ENCODE data around the gene SPRED3.
"Not testable (repeated sequence)": the region's sequence is repeated elsewhere in the genome, so short reads cannot be mapped to it uniquely, and the experiment has no call there.

SPRED3 gene, protein sequence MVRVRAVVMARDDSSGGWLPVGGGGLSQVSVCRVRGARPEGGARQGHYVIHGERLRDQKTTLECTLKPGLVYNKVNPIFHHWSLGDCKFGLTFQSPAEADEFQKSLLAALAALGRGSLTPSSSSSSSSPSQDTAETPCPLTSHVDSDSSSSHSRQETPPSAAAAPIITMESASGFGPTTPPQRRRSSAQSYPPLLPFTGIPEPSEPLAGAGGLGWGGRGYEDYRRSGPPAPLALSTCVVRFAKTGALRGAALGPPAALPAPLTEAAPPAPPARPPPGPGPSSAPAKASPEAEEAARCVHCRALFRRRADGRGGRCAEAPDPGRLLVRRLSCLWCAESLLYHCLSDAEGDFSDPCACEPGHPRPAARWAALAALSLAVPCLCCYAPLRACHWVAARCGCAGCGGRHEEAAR

GRCh38 chr19:38388349-38389100 lies at the start of gene SPRED3:
Gene SPRED3, plus strand, starts transcription at chr19:38388697. Its CDS starts 1,606 bp downstream, at chr19:38390303.
- peak within 1 kb of the TSS; percentile 90; the same call in 1 of the 2 replicates for H2AFZ ChIP-seq (ENCODE audit: low read depth, low read length)
- H3K27me3 ChIP-seq (ENCODE audit: low read depth, low read length) = no peaks in the 10 kb centered on the region
- TF ChIP-seq CTCF (IDR thresholded peaks at IDR 0.05; ENCODE audit: low read depth, low read length) = no peak
- TF ChIP-seq EZH2phosphoT487 (IDR thresholded peaks at IDR 0.05; ENCODE audit: low read depth) = no peak
- peaks cover 24% of the 10 kb centered on the region for H3K36me3 ChIP-seq (replicated peaks; ENCODE audit: low read depth, low read length)
- H4K20me1 ChIP-seq (ENCODE audit: insufficient read depth, low read length) = 0 out of 2 replicates have a peak, but pooled peaks cover 3% of the 10 kb centered on the region
- no peaks in the 10 kb centered on the region for H3K9me3 ChIP-seq (ENCODE audit: insufficient read depth, low read length)
- H3K79me2 ChIP-seq (ENCODE audit: low read length) = no peaks in the 10 kb centered on the region
- peak within 1 kb of the TSS; percentile 73 for H3K27ac ChIP-seq (ENCODE audit: low read length)
- peak within 1 kb of the TSS; percentile 86 for H3K4me3 ChIP-seq (ENCODE audit: low read length)
- H3K4me1 ChIP-seq (ENCODE audit: low read length) = peaks cover 5% of the 10 kb centered on the region; the same call in 1 of the 2 replicates
- H3K9ac ChIP-seq (ENCODE audit: low read length) = peak within 1 kb of the TSS; percentile 90
- peak within 1 kb of the TSS; percentile 88 for H3K4me2 ChIP-seq (ENCODE audit: low read length)

GRCh38 chr19:38339011-38339410 lies 49.5 kb upstream of the SPRED3 start:
- not testable (repeated sequence) for H3K4me3 ChIP-seq (ENCODE audit: low read length); H2AFZ ChIP-seq (ENCODE audit: low read depth, low read length); H3K79me2 ChIP-seq (ENCODE audit: low read length); H3K9ac ChIP-seq (ENCODE audit: low read length); H3K9me3 ChIP-seq (ENCODE audit: insufficient read depth, low read length); H3K4me2 ChIP-seq (ENCODE audit: low read length); H3K27ac ChIP-seq (ENCODE audit: low read length); H3K36me3 ChIP-seq (replicated peaks; ENCODE audit: low read depth, low read length); H3K4me1 ChIP-seq (ENCODE audit: low read length); H4K20me1 ChIP-seq (ENCODE audit: insufficient read depth, low read length); H3K27me3 ChIP-seq (ENCODE audit: low read depth, low read length)

- Histone ChIP-seq H3K79me2 (ENCODE audit: low read length) (no peaks in the 10 kb centered on the region), H3K9me3 (ENCODE audit: insufficient read depth, low read length) (no peaks in the 10 kb centered on the region), H3K4me3 (ENCODE audit: low read length) (no peak overlapping the region), H3K9ac (ENCODE audit: low read length) (no peak overlapping the region), H2AFZ (ENCODE audit: low read depth, low read length) (no peak overlapping the region), H3K27me3 (ENCODE audit: low read depth, low read length) (no peaks in the 10 kb centered on the region), H3K27ac (ENCODE audit: low read length) (no peak overlapping the region), H3K4me2 (ENCODE audit: low read length) (no peak overlapping the region), H4K20me1 (ENCODE audit: insufficient read depth, low read length) (no peaks in the 10 kb centered on the region), H3K4me1 (ENCODE audit: low read length) (peaks cover 5% of the 10 kb centered on the region; the same call in 1 of the 2 replicates), H3K36me3 (replicated peaks; ENCODE audit: low read depth, low read length) (no peaks in the 10 kb centered on the region)
- TF ChIP-seq EZH2phosphoT487 (IDR thresholded peaks at IDR 0.05; ENCODE audit: low read depth) (no peak), CTCF (IDR thresholded peaks at IDR 0.05; ENCODE audit: low read depth, low read length) (no peak)
Measured at GRCh38 chr19:38340927-38341326, 47.6 kb upstream of the SPRED3 start.

- no peak overlapping the region for H3K27ac ChIP-seq (ENCODE audit: low read length)
- H3K4me2 ChIP-seq (ENCODE audit: low read length) = no peak overlapping the region
- no peak overlapping the region for H2AFZ ChIP-seq (ENCODE audit: low read depth, low read length)
- no peaks in the 10 kb centered on the region for H3K9me3 ChIP-seq (ENCODE audit: insufficient read depth, low read length)
- no peaks in the 10 kb centered on the region for H3K79me2 ChIP-seq (ENCODE audit: low read length)
- H3K9ac ChIP-seq (ENCODE audit: low read length) = no peak overlapping the region
- H3K27me3 ChIP-seq (ENCODE audit: low read depth, low read length) = no peaks in the 10 kb centered on the region
- H3K4me3 ChIP-seq (ENCODE audit: low read length) = no peak overlapping the region
- H3K36me3 ChIP-seq (replicated peaks; ENCODE audit: low read depth, low read length) = no peaks in the 10 kb centered on the region
- H4K20me1 ChIP-seq (ENCODE audit: insufficient read depth, low read length) = no peaks in the 10 kb centered on the region
- TF ChIP-seq EZH2phosphoT487 (IDR thresholded peaks at IDR 0.05; ENCODE audit: low read depth) (no peak), CTCF (IDR thresholded peaks at IDR 0.05; ENCODE audit: low read depth, low read length) (no peak)
- no peaks in the 10 kb centered on the region for H3K4me1 ChIP-seq (ENCODE audit: low read length)
Measured at GRCh38 chr19:38346837-38347236, 41.7 kb upstream of the SPRED3 start.
